ENCODE results near the gene OXER1. TPM values are rescaled to one million over a fixed set of nuclear protein-coding genes. Genes with fewer than 3 reads are reported as not detected.

The OXER1 gene
- total and polyA plus RNA-seq, 2 of the 13 experiments (the other 11 are each of a cell fraction or from before 2014, with no cell fraction given), result 8.0 to 9.0 TPM

DNA sequence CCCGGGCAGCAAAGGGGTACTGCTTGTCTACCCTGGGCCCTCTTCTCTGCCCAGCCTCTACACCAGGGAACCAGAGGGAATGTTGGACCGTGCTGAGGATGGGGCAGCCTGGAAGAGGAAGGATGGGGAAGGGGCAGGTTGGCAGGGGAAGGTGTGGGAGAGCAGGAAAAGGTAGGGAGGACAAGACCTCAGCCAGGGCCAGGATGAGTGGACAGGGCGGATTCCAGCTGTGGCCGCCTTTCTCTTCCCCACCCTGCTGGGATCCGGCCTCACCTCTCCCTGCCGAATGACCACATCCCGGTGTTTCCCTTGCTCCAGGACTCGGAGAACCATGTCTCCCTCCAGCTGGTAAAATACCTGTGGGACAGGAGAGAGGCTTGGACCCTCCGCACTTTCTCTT is 19.6 kb upstream of the OXER1 start:
- ChIA-PET POLR2A (interaction anchor here (1.5 kb wide), 1 partner anchor 10 kb away, joined by 18 read pairs; the partner anchor contains the start of gene HAAO), CTCF (ENCODE audit: low intra/inter-chr PET ratio, low total read pairs) (no interaction called here)
- in situ Hi-C loops (cut with HindIII; ENCODE audit: extremely low pct_ligation_motif_present, low pct_unique_long_range_greater_than_20kb) (no loop called here), intact Hi-C loops (cut with micrococcal nuclease; ENCODE audit: unreplicated experiment) (no loop called here)
- H3K4me2 ChIP-seq (ENCODE audit: low read depth, low read length), result no peak overlapping the region
- FAIRE-seq, result no peak
- H2AFZ ChIP-seq (ENCODE audit: low read length), result no peak overlapping the region
- no peak for ATAC-seq
- no peak overlapping the region for H3K9ac ChIP-seq (ENCODE audit: insufficient read depth, low read depth, low read length)
- H4K20me1 ChIP-seq (ENCODE audit: insufficient read depth, low read length), result no peaks in the 10 kb centered on the region
- no peak overlapping the region for H3K27ac ChIP-seq (ENCODE audit: extremely low read length, insufficient read depth, low read length)
- peaks cover 3 to 18% of the 10 kb centered on the region in 2 experiments for H3K36me3 ChIP-seq (replicated peaks in 1 of 2; ENCODE audit: control insufficient read depth in 1 of 2, insufficient read depth in 2 of 2, low read length in 2 of 2)
- 95% methylated on average over 9 of the region's 9 CpGs for WGBS (ENCODE audit: low lambda C conversion rate)
- peaks cover 49% of the 10 kb centered on the region for H3K4me1 ChIP-seq (ENCODE audit: insufficient read depth, low read length)
- TF ChIP-seq AGO2 (optimal IDR thresholded peaks at IDR 0.05; ENCODE audit: low read depth, low read length) (peak; percentile 15), NRL (CRISPR knock-in tag; IDR thresholded peaks at IDR 0.05; ENCODE audit: borderline replicate concordance) (no peak), FOXP1 (IDR thresholded peaks at IDR 0.05) (no peak), FOXP1 (CRISPR knock-in tag; IDR thresholded peaks at IDR 0.05) (no peak), NFRKB (IDR thresholded peaks at IDR 0.05) (no peak)
- no peak overlapping the region for H3K4me3 ChIP-seq (replicated peaks in 1 of 3; ENCODE audit: insufficient read depth in 1 of 3, low read depth in 2 of 3, low read length in 3 of 3)
- H3K79me2 ChIP-seq (ENCODE audit: insufficient read depth, low read length), result no peaks in the 10 kb centered on the region
- DNase-seq (ENCODE audit: low spot score), result no peak
- peaks cover 9% of the 10 kb centered on the region for H3K9me3 ChIP-seq (ENCODE audit: low read length)
- no TSS peak for BruUV-seq (replicated peaks)
- H3K27me3 ChIP-seq (ENCODE audit: control insufficient read depth in 1 of 2, insufficient read depth in 2 of 2, low read length in 2 of 2), result no peaks in the 10 kb centered on the region

DNA sequence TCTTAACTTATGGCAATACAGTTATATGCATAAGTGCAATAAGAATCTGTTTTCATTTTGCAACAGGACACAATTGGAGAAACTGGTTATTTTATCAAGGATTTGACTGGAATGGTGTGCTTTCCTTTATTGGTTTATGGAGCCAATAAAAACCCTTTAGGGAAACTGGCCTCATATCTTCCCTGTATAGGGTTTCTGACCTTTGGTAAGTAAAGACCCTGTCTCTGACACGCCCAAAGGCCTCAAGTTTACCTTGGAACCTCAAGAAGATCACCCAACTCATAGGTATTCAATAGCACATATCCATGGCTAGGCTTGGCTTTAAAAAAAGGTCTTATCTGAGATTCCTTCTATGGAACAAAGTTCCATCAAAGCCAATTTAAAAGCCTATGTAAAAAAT is 17.2 kb upstream of the OXER1 start:
- ChIA-PET CTCF (ENCODE audit: low intra/inter-chr PET ratio, low total read pairs) (no interaction called here), POLR2A (no interaction called here)
- no peak overlapping the region for H3K9ac ChIP-seq (ENCODE audit: insufficient read depth, low read depth, low read length)
- DNase-seq (ENCODE audit: low spot score) (no peak), ATAC-seq (no peak), FAIRE-seq (no peak)
- peaks cover 18% of the 10 kb centered on the region for H3K9me3 ChIP-seq (ENCODE audit: low read length)
- no peak overlapping the region for H3K4me2 ChIP-seq (ENCODE audit: low read depth, low read length)
- in situ Hi-C loops (cut with HindIII; ENCODE audit: extremely low pct_ligation_motif_present, low pct_unique_long_range_greater_than_20kb), result no loop called here
- H3K4me1 ChIP-seq (ENCODE audit: insufficient read depth, low read length), result peaks cover 28% of the 10 kb centered on the region
- peaks cover 3 to 23% of the 10 kb centered on the region in 2 experiments for H3K36me3 ChIP-seq (replicated peaks in 1 of 2; ENCODE audit: control insufficient read depth in 1 of 2, insufficient read depth in 2 of 2, low read length in 2 of 2)
- WGBS (ENCODE audit: low lambda C conversion rate), result 91% methylated on average over 1 of the region's 1 CpG
- no peak overlapping the region for H3K27ac ChIP-seq (ENCODE audit: extremely low read length, insufficient read depth, low read length)
- no peak overlapping the region for H2AFZ ChIP-seq (ENCODE audit: low read length)
- H3K4me3 ChIP-seq (replicated peaks in 1 of 3; ENCODE audit: insufficient read depth in 1 of 3, low read depth in 2 of 3, low read length in 3 of 3), result no peak overlapping the region
- H3K79me2 ChIP-seq (ENCODE audit: insufficient read depth, low read length), result no peaks in the 10 kb centered on the region
- intact Hi-C loops (cut with micrococcal nuclease; ENCODE audit: unreplicated experiment), result no loop called here
- no peaks in the 10 kb centered on the region for H3K27me3 ChIP-seq (ENCODE audit: control insufficient read depth in 1 of 2, insufficient read depth in 2 of 2, low read length in 2 of 2)
- no peaks in the 10 kb centered on the region for H4K20me1 ChIP-seq (ENCODE audit: insufficient read depth, low read length)
- BruUV-seq (replicated peaks), result no TSS peak
- TF ChIP-seq, protein P1, sequence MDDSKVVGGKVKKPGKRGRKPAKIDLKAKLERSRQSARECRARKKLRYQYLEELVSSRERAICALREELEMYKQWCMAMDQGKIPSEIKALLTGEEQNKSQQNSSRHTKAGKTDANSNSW (CRISPR knock-in tag; IDR thresholded peaks at IDR 0.05; ENCODE audit: borderline replicate concordance), result no peak
- TF ChIP-seq HCFC1 (IDR thresholded peaks at IDR 0.05; ENCODE audit: low read depth, low read length) (no peak), TEAD2 (CRISPR knock-in tag; IDR thresholded peaks at IDR 0.05) (no peak), ZBTB21 (CRISPR knock-in tag; IDR thresholded peaks at IDR 0.05) (no peak), SAP130 (CRISPR knock-in tag; IDR thresholded peaks at IDR 0.05; ENCODE audit: low read depth) (no peak), GZF1 (CRISPR knock-in tag; IDR thresholded peaks at IDR 0.05) (no peak), POLR2A (IDR thresholded peaks at IDR 0.05; ENCODE audit: insufficient read depth in 1 of 2, low read depth in 2 of 2, low read length in 2 of 2) (no peak), ZNF598 (CRISPR knock-in tag; IDR thresholded peaks at IDR 0.05; ENCODE audit: borderline replicate concordance) (no peak)
- TF ChIP-seq, protein P2, sequence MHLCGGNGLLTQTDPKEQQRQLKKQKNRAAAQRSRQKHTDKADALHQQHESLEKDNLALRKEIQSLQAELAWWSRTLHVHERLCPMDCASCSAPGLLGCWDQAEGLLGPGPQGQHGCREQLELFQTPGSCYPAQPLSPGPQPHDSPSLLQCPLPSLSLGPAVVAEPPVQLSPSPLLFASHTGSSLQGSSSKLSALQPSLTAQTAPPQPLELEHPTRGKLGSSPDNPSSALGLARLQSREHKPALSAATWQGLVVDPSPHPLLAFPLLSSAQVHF (CRISPR knock-in tag; IDR thresholded peaks at IDR 0.05), result no peak
- TF ChIP-seq, protein P3, sequence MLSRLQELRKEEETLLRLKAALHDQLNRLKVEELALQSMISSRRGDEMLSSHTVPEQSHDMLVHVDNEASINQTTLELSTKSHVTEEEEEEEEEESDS (CRISPR knock-in tag; IDR thresholded peaks at IDR 0.05; ENCODE audit: borderline replicate concordance), result no peak
- TF ChIP-seq, protein P4, sequence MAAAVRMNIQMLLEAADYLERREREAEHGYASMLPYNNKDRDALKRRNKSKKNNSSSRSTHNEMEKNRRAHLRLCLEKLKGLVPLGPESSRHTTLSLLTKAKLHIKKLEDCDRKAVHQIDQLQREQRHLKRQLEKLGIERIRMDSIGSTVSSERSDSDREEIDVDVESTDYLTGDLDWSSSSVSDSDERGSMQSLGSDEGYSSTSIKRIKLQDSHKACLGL (CRISPR knock-in tag; IDR thresholded peaks at IDR 0.05), result no peak
- TF ChIP-seq, protein P5, sequence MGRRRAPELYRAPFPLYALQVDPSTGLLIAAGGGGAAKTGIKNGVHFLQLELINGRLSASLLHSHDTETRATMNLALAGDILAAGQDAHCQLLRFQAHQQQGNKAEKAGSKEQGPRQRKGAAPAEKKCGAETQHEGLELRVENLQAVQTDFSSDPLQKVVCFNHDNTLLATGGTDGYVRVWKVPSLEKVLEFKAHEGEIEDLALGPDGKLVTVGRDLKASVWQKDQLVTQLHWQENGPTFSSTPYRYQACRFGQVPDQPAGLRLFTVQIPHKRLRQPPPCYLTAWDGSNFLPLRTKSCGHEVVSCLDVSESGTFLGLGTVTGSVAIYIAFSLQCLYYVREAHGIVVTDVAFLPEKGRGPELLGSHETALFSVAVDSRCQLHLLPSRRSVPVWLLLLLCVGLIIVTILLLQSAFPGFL (CRISPR knock-in tag; IDR thresholded peaks at IDR 0.05), result no peak
